ENCODE results near the gene SNX13.
"Not testable (repeated sequence)": the region's sequence is repeated elsewhere in the genome, so short reads cannot be mapped to it uniquely, and the experiment has no call there.

Gene SNX13

DNA sequence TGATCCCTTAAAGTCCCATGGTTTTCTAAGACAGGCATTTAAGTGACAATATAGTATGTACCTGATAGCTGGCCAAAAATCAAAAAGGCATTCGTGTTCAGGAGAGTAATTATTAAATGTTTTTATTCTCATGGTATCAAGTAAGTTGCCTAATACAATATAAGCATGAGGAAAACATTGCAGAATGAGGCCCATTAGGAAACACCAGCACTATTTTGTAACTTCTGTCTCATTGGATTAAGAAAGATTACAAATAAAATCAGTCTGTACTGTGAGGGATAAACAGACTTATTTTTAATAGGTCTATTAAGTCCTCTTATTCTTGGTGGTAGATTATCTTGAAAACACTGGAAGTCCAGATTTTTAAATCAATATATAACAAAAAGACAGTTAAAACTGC, 110.1 kb downstream of the SNX13 start:
- no peak for DNase-seq (ENCODE audit: extremely low spot score)
- POLR2A ChIA-PET, result no interaction called here
- CTCF ChIA-PET, result no interaction called here
- TF ChIP-seq, protein P1, sequence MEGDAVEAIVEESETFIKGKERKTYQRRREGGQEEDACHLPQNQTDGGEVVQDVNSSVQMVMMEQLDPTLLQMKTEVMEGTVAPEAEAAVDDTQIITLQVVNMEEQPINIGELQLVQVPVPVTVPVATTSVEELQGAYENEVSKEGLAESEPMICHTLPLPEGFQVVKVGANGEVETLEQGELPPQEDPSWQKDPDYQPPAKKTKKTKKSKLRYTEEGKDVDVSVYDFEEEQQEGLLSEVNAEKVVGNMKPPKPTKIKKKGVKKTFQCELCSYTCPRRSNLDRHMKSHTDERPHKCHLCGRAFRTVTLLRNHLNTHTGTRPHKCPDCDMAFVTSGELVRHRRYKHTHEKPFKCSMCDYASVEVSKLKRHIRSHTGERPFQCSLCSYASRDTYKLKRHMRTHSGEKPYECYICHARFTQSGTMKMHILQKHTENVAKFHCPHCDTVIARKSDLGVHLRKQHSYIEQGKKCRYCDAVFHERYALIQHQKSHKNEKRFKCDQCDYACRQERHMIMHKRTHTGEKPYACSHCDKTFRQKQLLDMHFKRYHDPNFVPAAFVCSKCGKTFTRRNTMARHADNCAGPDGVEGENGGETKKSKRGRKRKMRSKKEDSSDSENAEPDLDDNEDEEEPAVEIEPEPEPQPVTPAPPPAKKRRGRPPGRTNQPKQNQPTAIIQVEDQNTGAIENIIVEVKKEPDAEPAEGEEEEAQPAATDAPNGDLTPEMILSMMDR (IDR thresholded peaks at IDR 0.05; ENCODE audit: control extremely low read depth, extremely low read depth, low read depth, missing control alignments), result no peak

- CTCF ChIA-PET, result no interaction called here
- TF ChIP-seq, protein P1 (IDR thresholded peaks at IDR 0.05; ENCODE audit: control extremely low read depth, extremely low read depth, low read depth, missing control alignments), result no peak
- POLR2A ChIA-PET, result no interaction called here
- no peak for DNase-seq (ENCODE audit: extremely low spot score)
These were observed 111.3 kb downstream of the SNX13 start for GRCh38 chr7:17829001-17829400.

DNA sequence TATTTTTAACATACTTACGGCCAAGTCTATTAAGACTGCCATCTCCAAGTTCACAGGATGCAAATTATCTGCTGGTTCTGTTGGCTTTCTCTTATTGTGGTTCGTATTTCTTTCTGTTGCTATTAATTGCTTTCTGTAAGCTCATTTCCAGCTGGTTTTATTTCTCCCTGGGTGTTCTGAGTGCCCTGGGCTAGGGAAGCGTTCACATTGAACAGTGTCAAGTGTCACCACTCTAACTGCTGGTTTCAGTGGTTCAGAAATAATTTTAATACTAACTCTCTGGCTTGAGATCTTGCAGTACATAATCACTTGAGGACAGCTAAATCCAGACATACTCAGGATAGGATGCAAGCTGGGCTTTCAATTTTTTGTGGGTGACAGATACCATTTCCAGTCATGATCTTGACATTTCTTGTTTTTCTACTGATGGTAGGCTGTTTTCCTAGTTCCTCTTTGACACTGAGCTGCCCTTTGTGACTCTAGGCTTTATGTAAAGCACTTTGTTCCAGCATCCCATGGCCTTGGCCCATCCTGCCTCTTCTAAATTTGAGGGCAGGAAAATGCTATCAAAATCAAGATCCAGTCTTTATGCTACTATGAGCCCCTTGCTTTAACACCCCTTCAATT, 117.6 kb downstream of the SNX13 start:
- DNase-seq (ENCODE audit: extremely low spot score), result no peak
- TF ChIP-seq, protein P1 (IDR thresholded peaks at IDR 0.05; ENCODE audit: control extremely low read depth, extremely low read depth, low read depth, missing control alignments), result no peak
- ChIA-PET POLR2A (interaction anchor here (0.5 kb wide), 1 partner anchor 1996 kb away, joined by 4 read pairs; no protein-coding TSS in a partner anchor), CTCF (no interaction called here)

DNA sequence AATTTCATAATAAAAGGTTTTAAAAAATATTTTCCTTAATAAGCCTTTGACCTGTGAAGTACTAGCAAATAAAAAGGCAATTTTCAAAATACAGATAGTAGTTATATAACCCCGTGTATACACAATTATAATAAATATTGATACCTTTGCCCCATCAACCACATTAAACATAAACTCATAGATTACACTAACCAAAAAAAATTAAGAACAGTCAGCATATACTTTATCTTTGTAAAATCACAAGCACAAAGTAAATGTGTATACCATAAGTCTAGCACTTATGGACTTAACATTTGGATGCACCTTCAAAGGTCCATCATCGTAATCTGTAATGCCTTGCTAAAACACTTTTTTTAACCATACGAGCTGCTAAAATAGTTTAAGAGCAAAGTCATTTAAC, 123.4 kb downstream of the SNX13 start:
- no peak for DNase-seq (ENCODE audit: extremely low spot score)
- POLR2A ChIA-PET, result no interaction called here
- TF ChIP-seq, protein P1 (IDR thresholded peaks at IDR 0.05; ENCODE audit: control extremely low read depth, extremely low read depth, low read depth, missing control alignments), result no peak
- CTCF ChIA-PET, result interaction anchor here (1.3 kb wide), 1 partner anchor 9 kb away, joined by 4 read pairs; no protein-coding TSS in a partner anchor

DNA sequence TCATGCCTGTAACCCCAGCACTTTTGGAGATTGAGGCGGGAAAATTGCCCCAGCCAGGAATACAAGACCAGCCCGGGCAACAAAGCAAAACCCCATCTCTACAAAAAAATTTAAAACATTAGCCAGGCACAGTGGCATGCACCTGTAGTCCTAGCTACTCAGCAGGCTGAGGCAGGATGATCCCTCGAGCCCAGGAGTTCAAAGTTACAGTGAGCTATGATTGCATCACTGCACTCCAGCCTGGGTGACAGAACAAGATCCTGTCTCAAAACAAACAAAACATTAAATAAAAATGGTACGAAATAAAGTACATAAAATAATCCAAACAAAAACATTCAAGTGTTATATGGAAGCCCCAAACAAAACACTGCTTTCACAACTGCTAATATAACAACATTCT, 125.0 kb downstream of the SNX13 start:
- TF ChIP-seq, protein P1 (IDR thresholded peaks at IDR 0.05; ENCODE audit: control extremely low read depth, extremely low read depth, low read depth, missing control alignments), result no peak
- no peak for DNase-seq (ENCODE audit: extremely low spot score)
- CTCF ChIA-PET, result interaction anchor here (0.8 to 1.3 kb wide), 4 partner anchors 9 to 128 kb away, joined by 3 read pairs; no protein-coding TSS in a partner anchor
- POLR2A ChIA-PET, result no interaction called here

DNA sequence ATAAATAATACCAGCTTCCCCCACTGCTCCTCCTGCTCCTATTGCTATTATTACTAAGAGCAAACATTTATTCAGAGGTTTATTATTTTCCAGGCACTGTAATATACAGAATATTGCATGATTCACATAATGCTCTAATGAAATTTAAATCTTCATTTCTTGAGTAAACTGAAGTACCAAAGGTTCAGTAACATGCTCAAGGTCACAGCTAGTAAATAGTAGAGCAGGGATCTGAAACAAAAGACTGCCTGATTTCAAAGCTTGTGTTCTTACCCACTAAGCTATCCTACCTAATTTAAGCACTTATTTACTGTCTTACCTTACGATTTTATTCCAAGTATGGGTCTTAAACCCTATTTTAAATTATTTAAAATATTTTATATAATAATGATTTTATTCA, 126.2 kb downstream of the SNX13 start:
- TF ChIP-seq, protein P1 (IDR thresholded peaks at IDR 0.05; ENCODE audit: control extremely low read depth, extremely low read depth, low read depth, missing control alignments), result no peak
- CTCF ChIA-PET, result interaction anchor here (1.2 to 1.5 kb wide), 4 partner anchors 12 to 113 kb away, joined by 3 to 4 read pairs (median 3); no protein-coding TSS in a partner anchor
- POLR2A ChIA-PET, result no interaction called here
- no peak for DNase-seq (ENCODE audit: extremely low spot score)

GRCh38 chr7:17809215-17809614, 131.1 kb downstream of the SNX13 start:
- POLR2A ChIA-PET, result not testable (repeated sequence)

More at GRCh38 chr7:17809215-17809614, 131.1 kb downstream of the SNX13 start:
- DNase-seq (ENCODE audit: extremely low spot score), result not testable (repeated sequence)
- CTCF ChIA-PET, result interaction anchor here (3.7 kb wide), 1 partner anchor 39 kb away, joined by 11 read pairs; no protein-coding TSS in a partner anchor
